ENCODE measurements around the gene ORC4.
A peak's percentile ranks its signal among the peaks of the same experiment; 100 is the strongest.

Gene ORC4

GRCh38 chr2:147916067-147916466, 104.5 kb downstream of the ORC4 start:
- in situ Hi-C loops (cut with MboI; ENCODE audit: low sequenced_read_pairs, unreplicated experiment): loop anchor here (10.0 to 25.0 kb wide), 3 partner anchors 581 to 1179 kb away; no protein-coding TSS in a partner anchor
- DNase-seq (ENCODE audit: low spot score): no peak
- TF ChIP-seq CTCF (IDR thresholded peaks at IDR 0.05; ENCODE audit: borderline replicate concordance, control extremely low read depth, extremely low read depth, insufficient read depth, missing control alignments): no peak

DNA sequence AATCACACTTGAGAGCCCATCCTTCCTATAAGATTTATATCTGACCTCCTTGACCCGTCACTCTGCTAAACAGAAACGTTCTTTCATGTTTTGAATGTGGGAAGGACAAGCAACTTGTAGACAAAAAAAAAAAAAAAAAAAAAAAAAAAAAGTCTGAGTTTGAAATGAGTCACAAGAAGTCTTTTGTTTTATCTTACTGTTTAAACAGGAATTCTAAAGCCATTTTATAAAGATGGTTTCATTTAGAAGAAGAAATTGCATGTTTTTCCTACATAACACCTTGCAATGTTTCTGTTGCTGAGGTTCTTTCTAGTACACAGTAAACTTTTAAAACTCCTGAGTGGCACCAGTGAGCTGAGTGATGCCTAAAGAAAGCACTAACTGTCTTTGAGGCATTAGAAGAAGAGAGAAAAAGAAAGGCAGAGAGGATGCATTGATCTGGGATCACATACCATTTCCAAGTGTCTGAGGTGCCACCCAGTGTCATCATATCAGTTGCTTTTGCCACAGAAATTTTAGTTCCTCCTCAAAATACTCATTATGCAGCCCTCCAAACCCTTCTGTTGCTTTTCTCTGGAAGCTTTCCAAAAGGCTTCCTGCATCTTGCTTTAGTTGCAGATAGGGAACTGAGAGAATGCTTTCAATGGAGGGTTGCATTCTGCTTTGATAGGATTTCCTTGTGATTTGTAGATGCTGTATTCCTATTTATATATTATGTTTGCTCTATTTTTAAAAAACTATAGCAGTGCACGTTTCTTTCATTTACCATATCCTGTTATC, 106.6 kb downstream of the ORC4 start:
- no peak for DNase-seq (ENCODE audit: low spot score)
- in situ Hi-C loops (cut with MboI; ENCODE audit: low sequenced_read_pairs, unreplicated experiment): loop anchor here (10.0 to 25.0 kb wide), 3 partner anchors 579 to 1177 kb away; no protein-coding TSS in a partner anchor

DNA sequence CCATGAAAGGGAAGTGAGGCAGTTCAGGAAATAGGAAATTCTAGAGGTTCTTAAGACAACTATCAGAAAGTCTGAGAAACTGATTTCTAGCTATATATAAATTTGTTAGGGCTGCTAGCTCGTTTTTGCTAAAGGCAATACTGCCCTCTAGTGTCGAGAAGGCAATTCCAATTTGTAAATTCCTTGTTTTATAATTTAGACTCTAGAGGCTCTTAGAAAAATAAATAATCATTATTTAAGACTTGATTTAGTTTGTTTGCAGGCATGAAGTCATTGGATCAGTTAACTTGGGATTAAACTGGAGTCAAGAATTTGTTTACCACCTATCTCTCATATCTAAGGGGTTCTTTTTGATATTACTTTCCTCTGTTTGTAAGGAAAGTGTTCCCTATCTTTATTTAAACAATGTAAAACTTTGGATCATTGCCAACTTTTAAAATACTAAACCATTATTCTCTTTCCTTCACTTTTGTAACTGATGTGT, 109.5 kb downstream of the ORC4 start:
- no peak for DNase-seq (ENCODE audit: low spot score)
- in situ Hi-C loops (cut with MboI; ENCODE audit: low sequenced_read_pairs, unreplicated experiment): loop anchor here (10.0 to 25.0 kb wide), 3 partner anchors 576 to 1174 kb away; no protein-coding TSS in a partner anchor
- peak; percentile 27 for TF ChIP-seq CTCF (IDR thresholded peaks at IDR 0.05; ENCODE audit: borderline replicate concordance, control extremely low read depth, extremely low read depth, insufficient read depth, missing control alignments)

More for the DNA sequence above, 106.6 kb downstream of the ORC4 start:
- no peak for TF ChIP-seq CTCF (IDR thresholded peaks at IDR 0.05; ENCODE audit: borderline replicate concordance, control extremely low read depth, extremely low read depth, insufficient read depth, missing control alignments)

DNA sequence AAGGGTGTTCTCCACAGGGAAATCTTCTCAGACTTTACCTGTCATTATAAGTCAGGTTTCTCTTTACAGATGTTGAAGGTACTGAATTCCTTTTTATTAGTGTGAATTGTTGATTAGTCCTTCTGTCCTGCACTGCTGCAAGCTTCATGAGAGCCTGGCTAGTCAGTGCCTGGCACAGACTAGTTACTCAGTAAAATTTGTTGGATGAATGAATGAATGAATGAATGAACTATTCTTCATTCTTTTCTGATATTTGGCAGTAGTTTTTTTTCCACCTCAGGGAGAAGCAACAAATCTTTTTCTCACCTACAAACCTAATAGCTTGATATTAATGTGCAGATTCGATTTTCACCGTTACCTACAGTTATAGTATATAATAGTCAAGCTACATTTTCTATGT, 111.4 kb downstream of the ORC4 start:
- DNase-seq (ENCODE audit: low spot score): no peak
- TF ChIP-seq CTCF (IDR thresholded peaks at IDR 0.05; ENCODE audit: borderline replicate concordance, control extremely low read depth, extremely low read depth, insufficient read depth, missing control alignments): no peak
- in situ Hi-C loops (cut with MboI; ENCODE audit: low sequenced_read_pairs, unreplicated experiment): loop anchor here (25.0 kb wide), 1 partner anchor 1172 kb away; no protein-coding TSS in a partner anchor

- no peak for DNase-seq (ENCODE audit: low spot score)
- in situ Hi-C loops (cut with MboI; ENCODE audit: low sequenced_read_pairs, unreplicated experiment): loop anchor here (25.0 kb wide), 1 partner anchor 1167 kb away; no protein-coding TSS in a partner anchor
- no peak for TF ChIP-seq CTCF (IDR thresholded peaks at IDR 0.05; ENCODE audit: borderline replicate concordance, control extremely low read depth, extremely low read depth, insufficient read depth, missing control alignments)
Observed at GRCh38 chr2:147904051-147904450, 116.5 kb downstream of the ORC4 start.

- no peak for DNase-seq (ENCODE audit: low spot score)
- in situ Hi-C loops (cut with MboI; ENCODE audit: low sequenced_read_pairs, unreplicated experiment): no loop called here
- no peak for TF ChIP-seq CTCF (IDR thresholded peaks at IDR 0.05; ENCODE audit: borderline replicate concordance, control extremely low read depth, extremely low read depth, insufficient read depth, missing control alignments)
Observed at GRCh38 chr2:147888680-147889079, 131.9 kb downstream of the ORC4 start.
